Measurements from ENCODE around the gene GCNT2. TPM values are rescaled to one million over a fixed set of nuclear protein-coding genes. Genes with fewer than 3 reads are reported as not detected.

GCNT2 gene
- total RNA-seq, 4 donors from 2014 or later = 0.27 to 1.9 (median 0.81) TPM

GRCh38 chr6:10624836-10625235, 103.7 kb downstream of the GCNT2 start:
- no peak for DNase-seq
- intact Hi-C loops (cut with DNase I; ENCODE audit: low total_unique reads) = no loop called here
- no peak for TF ChIP-seq CTCF (IDR thresholded peaks at IDR 0.05 in 4 of 5, conservative IDR thresholded peaks at IDR 0.05 in 1 of 5)
- no peak overlapping the region for H3K27ac ChIP-seq
- no peak for ATAC-seq
- in situ Hi-C loops (cut with MboI; ENCODE audit: low sequenced_read_pairs in 4 of 4) = no loop called here
- H3K4me1 ChIP-seq = no peaks in the 10 kb centered on the region
- no peaks in the 10 kb centered on the region for H3K9me3 ChIP-seq
- no peaks in the 10 kb centered on the region for H3K36me3 ChIP-seq
- no peak overlapping the region for H3K4me3 ChIP-seq
- no peaks in the 10 kb centered on the region for H3K27me3 ChIP-seq

GRCh38 chr6:10626154-10626741, 105.1 kb downstream of the GCNT2 start:
- intact Hi-C loops (cut with DNase I; ENCODE audit: low total_unique reads) = no loop called here
- no peaks in the 10 kb centered on the region for H3K4me1 ChIP-seq
- no peak overlapping the region for H3K4me3 ChIP-seq
- no peaks in the 10 kb centered on the region for H3K27me3 ChIP-seq
- no peak for ATAC-seq
- TF ChIP-seq CTCF (IDR thresholded peaks at IDR 0.05 in 4 of 5, conservative IDR thresholded peaks at IDR 0.05 in 1 of 5) = no peak
- TF ChIP-seq POLR2A (IDR thresholded peaks at IDR 0.05) = no peak
- in situ Hi-C loops (cut with MboI; ENCODE audit: low sequenced_read_pairs in 4 of 4) = no loop called here
- H3K36me3 ChIP-seq = no peaks in the 10 kb centered on the region
- H3K9me3 ChIP-seq = no peaks in the 10 kb centered on the region
- H3K27ac ChIP-seq = no peak overlapping the region
- DNase-seq = no peak

- H3K4me1 ChIP-seq = no peaks in the 10 kb centered on the region
- H3K36me3 ChIP-seq = no peaks in the 10 kb centered on the region
- ATAC-seq (no peak), DNase-seq (no peak)
- no peaks in the 10 kb centered on the region for H3K27me3 ChIP-seq
- H3K4me3 ChIP-seq = no peak overlapping the region
- TF ChIP-seq POLR2A (IDR thresholded peaks at IDR 0.05) (no peak), CTCF (IDR thresholded peaks at IDR 0.05 in 4 of 5, conservative IDR thresholded peaks at IDR 0.05 in 1 of 5) (no peak)
- no peaks in the 10 kb centered on the region for H3K9me3 ChIP-seq
- in situ Hi-C loops (cut with MboI; ENCODE audit: low sequenced_read_pairs in 4 of 4) = no loop called here
- intact Hi-C loops (cut with DNase I; ENCODE audit: low total_unique reads) = no loop called here
- no peak overlapping the region for H3K27ac ChIP-seq
Measured at GRCh38 chr6:10627800-10628199, 106.6 kb downstream of the GCNT2 start.

GRCh38 chr6:10630178-10630577, 109.0 kb downstream of the GCNT2 start:
- intact Hi-C loops (cut with DNase I; ENCODE audit: low total_unique reads) (no loop called here), in situ Hi-C loops (cut with MboI; ENCODE audit: low sequenced_read_pairs in 4 of 4) (no loop called here)
- no peak for ATAC-seq
- Histone ChIP-seq H3K4me3 (no peak overlapping the region), H3K36me3 (no peaks in the 10 kb centered on the region), H3K4me1 (no peaks in the 10 kb centered on the region), H3K27me3 (no peaks in the 10 kb centered on the region), H3K9me3 (no peaks in the 10 kb centered on the region), H3K27ac (no peak overlapping the region)
- DNase-seq = no peak
- TF ChIP-seq CTCF (IDR thresholded peaks at IDR 0.05 in 4 of 5, conservative IDR thresholded peaks at IDR 0.05 in 1 of 5) (no peak), POLR2A (IDR thresholded peaks at IDR 0.05) (no peak)

- no peaks in the 10 kb centered on the region for H3K36me3 ChIP-seq
- in situ Hi-C loops (cut with MboI; ENCODE audit: low sequenced_read_pairs in 4 of 4) = no loop called here
- no peak for TF ChIP-seq CTCF (IDR thresholded peaks at IDR 0.05 in 4 of 5, conservative IDR thresholded peaks at IDR 0.05 in 1 of 5)
- TF ChIP-seq POLR2A (IDR thresholded peaks at IDR 0.05) = no peak
- no peak overlapping the region for H3K27ac ChIP-seq
- DNase-seq (no peak), ATAC-seq (no peak)
- no peaks in the 10 kb centered on the region for H3K4me1 ChIP-seq
- no peaks in the 10 kb centered on the region for H3K27me3 ChIP-seq
- intact Hi-C loops (cut with DNase I; ENCODE audit: low total_unique reads) = no loop called here
- no peaks in the 10 kb centered on the region for H3K9me3 ChIP-seq
- H3K4me3 ChIP-seq = no peak overlapping the region
Measured at GRCh38 chr6:10633216-10633615, 112.1 kb downstream of the GCNT2 start.

All from gastrocnemius medialis (tissue), 4 donors.